Measurements from ENCODE around the gene NTM. TPM values are rescaled to one million over a fixed set of nuclear protein-coding genes. Genes with fewer than 3 reads are reported as not detected.

The NTM gene
- total and polyA plus RNA-seq, 2 donors: 3.8 to 27.8 TPM

DNA sequence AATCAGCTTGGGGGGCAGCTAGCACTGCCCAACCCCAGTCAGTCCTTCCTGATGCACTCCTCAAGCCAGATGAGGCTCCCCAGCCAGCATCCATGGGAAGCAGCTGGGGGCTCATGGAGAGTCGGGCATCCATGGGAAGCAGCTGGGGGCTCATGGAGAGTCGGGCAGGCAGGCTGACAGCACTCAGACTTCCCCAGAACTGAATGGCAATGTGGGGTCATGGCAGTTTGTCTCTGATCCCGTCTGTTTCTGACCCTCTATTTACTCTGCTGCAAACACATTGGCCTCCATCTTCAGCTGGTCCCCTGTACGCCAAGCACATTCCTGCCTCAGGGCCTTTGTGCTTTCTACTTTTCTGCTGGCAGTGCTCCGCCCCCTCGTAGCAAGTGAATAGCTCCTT, 314.8 kb downstream of the NTM start:
- Histone ChIP-seq H3K4me3 (ENCODE audit: low read depth, low read length) (no peak overlapping the region), H3K27ac (ENCODE audit: low read depth) (no peak overlapping the region), H3K4me1 (ENCODE audit: insufficient read depth) (no peaks in the 10 kb centered on the region), H3K36me3 (ENCODE audit: insufficient read depth) (no peaks in the 10 kb centered on the region)
- WGBS: 93% methylated on average over 6 of the region's 6 CpGs
- DNase-seq (ENCODE audit: extremely low spot score): no peak

DNA sequence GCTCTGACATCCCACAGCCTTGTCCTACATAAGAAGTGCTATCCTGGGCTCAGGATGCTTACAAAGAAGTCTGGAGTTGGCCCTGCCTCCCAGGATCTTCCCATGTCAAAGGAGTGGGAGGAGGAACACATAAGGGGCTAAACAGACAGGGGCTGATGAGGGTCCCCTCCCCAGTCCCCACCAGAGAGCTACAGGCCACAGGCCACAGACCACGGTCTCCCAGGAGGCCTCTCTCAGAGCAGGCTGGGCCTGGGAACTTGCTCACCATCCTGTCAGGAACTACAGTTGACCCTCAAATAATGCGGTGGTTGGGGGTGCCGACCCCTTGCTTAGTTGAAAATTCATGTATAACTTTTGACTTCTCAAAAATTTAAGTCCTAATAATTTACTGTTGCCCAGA, 315.5 kb downstream of the NTM start:
- 91% methylated on average over 3 of the region's 3 CpGs for WGBS
- no peak for DNase-seq (ENCODE audit: extremely low spot score)
- H3K4me1 ChIP-seq (ENCODE audit: insufficient read depth): no peaks in the 10 kb centered on the region

DNA sequence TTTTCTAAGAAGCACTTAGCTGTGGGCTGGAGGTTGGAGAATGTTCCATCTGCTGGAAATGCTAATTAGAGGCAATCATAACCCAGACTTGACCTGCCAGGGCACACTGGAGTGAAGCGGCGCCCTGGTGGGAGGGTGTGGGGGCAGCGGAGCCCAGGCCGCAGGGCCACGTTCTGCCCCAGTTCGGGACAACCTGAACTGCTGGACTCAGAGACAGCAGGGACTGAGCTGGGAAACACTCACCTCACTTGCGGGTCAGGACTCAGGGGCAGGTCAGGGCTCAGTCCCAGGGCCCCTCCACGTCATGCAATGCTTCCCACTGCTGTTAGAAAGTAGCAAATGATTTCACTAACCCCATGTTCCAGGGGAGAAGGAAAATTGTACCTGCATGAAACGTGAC, 316.4 kb downstream of the NTM start:
- DNase-seq (ENCODE audit: extremely low spot score): no peak
- Histone ChIP-seq H3K36me3 (ENCODE audit: insufficient read depth) (no peaks in the 10 kb centered on the region), H3K4me3 (ENCODE audit: low read depth, low read length) (no peak overlapping the region), H3K4me1 (ENCODE audit: insufficient read depth) (no peaks in the 10 kb centered on the region), H3K27ac (ENCODE audit: low read depth) (no peak overlapping the region)
- 94% methylated on average over 9 of the region's 9 CpGs for WGBS

More for the DNA sequence above, 315.5 kb downstream of the NTM start:
- no peak overlapping the region for H3K27ac ChIP-seq (ENCODE audit: low read depth)
- no peak overlapping the region for H3K4me3 ChIP-seq (ENCODE audit: low read depth, low read length)
- H3K36me3 ChIP-seq (ENCODE audit: insufficient read depth): no peaks in the 10 kb centered on the region

DNA sequence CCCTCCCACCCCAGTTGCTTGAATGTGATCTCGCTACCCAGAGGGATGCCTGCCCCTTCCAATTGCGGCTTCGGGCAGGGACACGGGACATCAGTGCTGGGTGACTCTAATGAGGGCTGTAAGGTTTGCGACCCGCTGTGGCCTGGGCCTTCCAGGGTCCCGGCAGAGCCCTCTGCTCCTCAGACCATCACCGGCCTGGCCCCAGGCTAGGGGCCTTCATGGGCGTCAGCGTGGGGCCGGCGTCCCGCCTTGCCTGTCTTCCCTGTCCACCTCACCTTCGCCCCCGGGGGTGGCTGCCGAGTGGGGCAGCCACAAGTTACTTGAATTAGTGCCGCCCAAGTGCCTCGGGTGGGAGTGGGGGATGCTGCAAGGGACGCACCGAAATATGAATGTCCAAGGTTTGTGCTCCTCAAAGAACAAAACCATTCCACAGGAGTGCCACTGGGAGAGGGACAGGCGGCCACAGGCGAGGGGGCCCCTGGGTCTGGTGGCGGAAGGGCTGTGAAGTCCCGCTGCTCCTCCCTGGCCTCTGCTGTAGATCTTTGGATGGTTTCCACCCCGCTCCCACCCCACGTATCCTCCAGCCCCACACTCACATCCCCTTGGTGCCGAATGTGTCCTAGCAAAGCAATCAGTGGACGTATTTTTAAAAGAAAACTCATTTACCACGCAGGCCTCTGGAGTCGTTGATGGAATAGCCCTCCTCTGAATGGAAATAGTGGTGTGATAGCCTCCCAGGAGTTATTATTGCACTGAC, 317.1 kb downstream of the NTM start:
- Histone ChIP-seq H3K27ac (ENCODE audit: low read depth) (no peak overlapping the region), H3K4me1 (ENCODE audit: insufficient read depth) (no peaks in the 10 kb centered on the region), H3K36me3 (ENCODE audit: insufficient read depth) (no peaks in the 10 kb centered on the region), H3K4me3 (ENCODE audit: low read depth, low read length) (no peak overlapping the region)
- 83% methylated on average over 30 of the region's 30 CpGs for WGBS
- no peak for DNase-seq (ENCODE audit: extremely low spot score)

DNA sequence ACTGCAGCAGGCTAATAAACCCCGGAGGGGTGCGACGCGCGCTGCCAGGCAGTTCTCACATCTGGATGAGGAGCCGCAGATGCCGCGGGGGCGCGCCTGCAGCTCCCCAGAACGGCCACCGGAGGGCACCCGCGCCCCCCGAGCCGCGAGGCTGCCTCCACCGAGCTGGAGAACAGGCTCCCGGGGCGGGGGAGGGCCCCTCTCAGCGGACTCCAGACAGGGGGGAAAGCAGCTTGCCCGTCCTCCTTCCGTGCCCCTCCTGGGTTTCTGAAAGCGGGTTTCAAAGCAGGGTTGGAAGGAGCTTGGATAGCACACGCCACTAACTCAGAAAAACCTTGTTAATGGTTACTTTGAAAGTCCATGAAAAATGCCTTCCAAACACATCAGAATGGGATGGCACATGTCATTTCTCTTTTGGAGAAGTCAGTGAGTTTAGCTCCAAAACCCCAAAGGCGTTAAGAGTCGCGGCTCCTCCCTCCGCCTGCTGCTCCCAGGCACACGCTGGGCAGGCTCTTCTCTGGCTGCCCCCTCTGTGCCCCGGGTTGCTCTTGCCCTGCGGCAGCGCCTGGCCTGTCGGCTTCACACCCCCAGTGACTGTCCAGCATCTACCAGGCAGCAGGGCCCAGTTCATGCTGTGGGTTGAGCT, 317.8 kb downstream of the NTM start:
- H3K36me3 ChIP-seq (ENCODE audit: insufficient read depth): no peaks in the 10 kb centered on the region
- WGBS: 17% methylated on average over 34 of the region's 34 CpGs
- no peaks in the 10 kb centered on the region for H3K4me1 ChIP-seq (ENCODE audit: insufficient read depth)
- no peak for DNase-seq (ENCODE audit: extremely low spot score)
- H3K27ac ChIP-seq (ENCODE audit: low read depth): no peak overlapping the region
- no peak overlapping the region for H3K4me3 ChIP-seq (ENCODE audit: low read depth, low read length)

DNA sequence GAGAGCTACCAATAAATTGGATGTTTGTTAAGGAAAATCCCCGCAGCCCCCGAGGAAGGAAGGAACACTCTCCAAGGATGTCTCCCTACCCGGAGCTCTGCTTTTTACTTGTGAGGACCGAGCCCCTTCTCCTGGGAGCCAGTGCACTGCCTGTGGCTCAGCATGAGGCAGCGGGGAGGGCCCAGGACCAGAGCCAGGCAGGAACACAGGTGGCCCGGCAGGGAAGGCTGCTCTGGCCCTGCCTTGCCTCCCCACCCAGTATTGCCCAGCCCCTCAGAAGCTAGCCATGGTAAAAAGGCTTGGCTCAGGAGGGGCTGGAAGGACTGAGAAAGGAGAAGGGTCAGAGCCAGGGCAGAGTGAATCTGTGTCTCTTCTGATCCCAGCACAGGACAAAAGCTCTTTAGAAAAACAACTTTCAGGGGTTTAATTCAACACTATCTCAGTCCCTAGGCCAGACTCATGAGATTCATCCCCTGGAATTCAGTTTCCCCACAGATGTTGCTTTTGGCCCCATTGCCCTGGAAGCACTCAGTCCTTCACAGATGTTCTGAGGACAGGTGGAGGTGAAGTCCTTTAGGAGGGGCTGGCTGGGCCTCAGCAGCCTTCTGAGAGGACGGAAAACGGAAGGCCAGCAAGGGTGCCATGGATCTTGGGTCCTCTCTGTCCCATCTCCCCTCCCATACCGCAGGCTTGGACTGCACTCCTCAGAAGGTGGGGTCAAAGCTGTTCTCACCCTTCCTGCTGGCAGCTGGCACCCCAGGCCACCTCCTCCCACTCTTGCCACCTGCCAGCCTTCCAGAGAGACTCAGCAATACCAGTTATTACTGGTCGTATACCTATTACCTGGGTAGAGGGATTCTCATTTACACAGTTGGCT, 318.9 kb downstream of the NTM start:
- Histone ChIP-seq H3K27ac (ENCODE audit: low read depth) (no peak overlapping the region), H3K36me3 (ENCODE audit: insufficient read depth) (no peaks in the 10 kb centered on the region), H3K4me1 (ENCODE audit: insufficient read depth) (no peaks in the 10 kb centered on the region), H3K4me3 (ENCODE audit: low read depth, low read length) (no peak overlapping the region)
- DNase-seq (ENCODE audit: extremely low spot score): no peak
- WGBS: 86% methylated on average over 10 of the region's 10 CpGs

DNA sequence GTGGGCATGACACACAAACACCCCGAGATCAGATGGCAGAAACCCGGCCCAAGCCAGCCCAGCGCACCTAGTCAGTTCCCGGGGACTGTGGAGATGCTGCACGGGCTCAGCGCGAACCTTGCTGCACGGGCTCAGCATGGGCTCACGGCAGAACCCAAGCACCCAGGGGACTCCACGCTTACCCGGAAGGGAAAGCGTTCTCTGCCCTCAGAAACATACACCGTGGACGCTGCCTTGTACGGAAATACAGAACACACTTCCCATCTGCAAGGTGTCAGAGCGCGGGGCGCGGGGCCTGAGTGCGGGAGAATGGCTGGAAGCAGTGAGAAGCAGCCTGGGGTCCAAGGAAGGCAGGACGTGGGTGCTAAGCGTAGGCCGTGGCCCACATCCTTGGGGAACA, 319.9 kb downstream of the NTM start:
- Histone ChIP-seq H3K4me3 (ENCODE audit: low read depth, low read length) (no peak overlapping the region), H3K36me3 (ENCODE audit: insufficient read depth) (no peaks in the 10 kb centered on the region), H3K4me1 (ENCODE audit: insufficient read depth) (no peaks in the 10 kb centered on the region), H3K27ac (ENCODE audit: low read depth) (no peak overlapping the region)
- no peak for DNase-seq (ENCODE audit: extremely low spot score)
- 96% methylated on average over 23 of the region's 23 CpGs for WGBS

DNA sequence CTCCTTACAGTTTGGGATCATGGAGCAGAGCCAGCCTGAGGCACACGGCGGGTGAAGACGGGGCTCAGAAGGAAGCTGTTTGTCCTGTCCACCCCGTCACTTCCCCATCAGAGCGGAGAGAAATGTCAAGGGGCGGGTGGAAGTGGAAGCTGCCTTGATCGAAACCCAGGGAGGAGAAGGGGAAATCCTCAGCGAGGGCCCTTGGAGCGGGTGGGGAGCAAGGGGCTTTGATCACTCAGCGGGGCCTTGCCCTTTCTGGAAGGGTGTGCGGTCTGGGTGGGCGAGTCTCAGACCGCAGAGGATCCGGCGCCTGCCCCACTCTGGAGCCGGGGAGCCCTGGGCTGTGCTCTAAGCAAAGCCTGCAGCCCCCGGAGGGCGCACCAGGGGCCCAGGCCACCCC, 320.4 kb downstream of the NTM start:
- Histone ChIP-seq H3K4me1 (ENCODE audit: insufficient read depth) (no peaks in the 10 kb centered on the region), H3K4me3 (ENCODE audit: low read depth, low read length) (no peak overlapping the region), H3K27ac (ENCODE audit: low read depth) (no peak overlapping the region), H3K36me3 (ENCODE audit: insufficient read depth) (no peaks in the 10 kb centered on the region)
- DNase-seq (ENCODE audit: extremely low spot score): no peak
- WGBS: 90% methylated on average over 18 of the region's 18 CpGs

DNA sequence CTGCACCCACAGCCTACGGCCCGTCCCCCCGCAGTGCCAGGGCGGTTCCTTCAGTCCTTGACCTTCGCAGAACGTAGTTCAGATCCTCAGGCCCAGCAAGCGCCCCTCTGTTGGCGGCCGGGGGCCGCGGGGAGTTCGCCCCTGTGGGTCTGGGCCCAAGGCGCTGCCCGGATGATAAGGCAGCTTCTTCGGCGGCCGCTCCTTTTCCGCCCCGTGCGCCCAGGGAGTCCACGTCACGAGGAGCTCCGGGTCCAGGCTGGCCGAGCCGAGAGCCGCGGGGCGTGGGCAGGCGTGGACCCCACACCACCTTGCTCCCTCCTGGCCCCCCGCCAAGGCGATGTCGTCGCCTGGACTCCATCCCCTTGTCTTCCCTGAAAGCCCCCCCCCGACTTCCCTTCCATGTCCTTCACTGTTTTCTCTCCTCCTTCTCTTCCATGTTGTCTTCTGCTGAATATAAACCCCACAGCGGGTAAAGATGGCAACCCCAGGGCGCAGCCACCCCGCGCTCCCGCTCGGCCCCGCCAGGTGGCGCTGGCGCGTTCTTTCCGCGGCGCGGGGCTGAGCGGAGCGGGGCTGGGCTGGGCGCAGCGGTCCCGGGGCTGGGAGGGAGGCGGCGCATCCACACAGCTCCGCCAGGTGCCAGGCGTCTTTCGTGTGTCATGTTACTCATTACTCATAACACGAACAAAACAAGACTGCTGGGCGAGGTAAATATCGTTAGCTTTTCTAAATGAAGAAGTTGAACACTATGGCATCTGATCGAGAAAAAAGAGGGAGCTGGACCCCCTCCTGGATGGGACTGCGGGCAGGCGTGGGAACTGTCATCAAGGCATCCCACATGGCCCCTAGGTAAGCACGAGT, 321.0 kb downstream of the NTM start:
- no peak overlapping the region for H3K27ac ChIP-seq (ENCODE audit: low read depth)
- no peaks in the 10 kb centered on the region for H3K4me1 ChIP-seq (ENCODE audit: insufficient read depth)
- WGBS: 46% methylated on average over 65 of the region's 65 CpGs
- no peaks in the 10 kb centered on the region for H3K36me3 ChIP-seq (ENCODE audit: insufficient read depth)
- DNase-seq (ENCODE audit: extremely low spot score): no peak
- H3K4me3 ChIP-seq (ENCODE audit: low read depth, low read length): no peak overlapping the region

DNA sequence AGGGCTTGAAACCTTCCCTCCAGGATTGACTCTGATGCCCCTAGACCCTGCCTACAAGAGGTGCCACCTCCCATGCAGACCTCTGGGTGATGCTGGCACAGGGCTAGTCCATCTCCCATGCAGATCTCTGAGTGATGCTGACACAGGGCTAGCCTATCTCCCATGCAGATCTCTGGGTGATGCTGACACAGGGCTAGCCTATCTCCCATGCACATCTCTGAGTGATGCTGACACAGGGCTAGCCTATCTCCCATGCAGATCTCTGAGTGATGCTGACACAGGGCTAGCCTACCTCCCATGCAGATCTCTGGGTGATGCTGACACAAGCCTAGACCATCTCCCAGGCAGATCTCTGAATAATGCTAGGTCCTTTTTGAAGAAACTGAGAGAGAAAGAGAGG, 321.7 kb downstream of the NTM start:
- H3K4me3 ChIP-seq (ENCODE audit: low read depth, low read length): no peak overlapping the region
- no peak overlapping the region for H3K27ac ChIP-seq (ENCODE audit: low read depth)
- no peaks in the 10 kb centered on the region for H3K4me1 ChIP-seq (ENCODE audit: insufficient read depth)
- no peak for DNase-seq (ENCODE audit: extremely low spot score)
- no peaks in the 10 kb centered on the region for H3K36me3 ChIP-seq (ENCODE audit: insufficient read depth)

DNA sequence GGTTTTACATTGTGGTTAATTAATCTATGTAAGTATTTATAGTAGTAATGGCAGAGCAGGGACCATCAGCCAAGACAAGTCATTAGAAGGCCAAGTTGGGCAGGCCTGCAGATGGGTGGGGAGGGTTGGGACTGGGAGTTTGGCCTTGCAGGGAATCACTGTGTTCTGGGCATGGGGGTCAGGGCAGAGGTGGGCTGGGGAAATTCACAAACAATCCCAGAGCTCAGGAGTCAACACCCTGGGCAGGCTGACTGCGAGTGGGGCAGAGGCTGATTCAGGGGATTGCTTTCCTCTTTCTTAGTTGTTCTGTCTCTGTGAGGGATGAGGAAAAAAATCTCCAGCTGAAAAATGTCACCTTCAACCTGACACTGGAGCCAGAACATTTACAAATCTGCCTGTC, 322.5 kb downstream of the NTM start:
- Histone ChIP-seq H3K4me1 (ENCODE audit: insufficient read depth) (no peaks in the 10 kb centered on the region), H3K27ac (ENCODE audit: low read depth) (no peak overlapping the region), H3K36me3 (ENCODE audit: insufficient read depth) (no peaks in the 10 kb centered on the region), H3K4me3 (ENCODE audit: low read depth, low read length) (no peak overlapping the region)
- 59% methylated on average over 1 of the region's 1 CpG for WGBS
- no peak for DNase-seq (ENCODE audit: extremely low spot score)

DNA sequence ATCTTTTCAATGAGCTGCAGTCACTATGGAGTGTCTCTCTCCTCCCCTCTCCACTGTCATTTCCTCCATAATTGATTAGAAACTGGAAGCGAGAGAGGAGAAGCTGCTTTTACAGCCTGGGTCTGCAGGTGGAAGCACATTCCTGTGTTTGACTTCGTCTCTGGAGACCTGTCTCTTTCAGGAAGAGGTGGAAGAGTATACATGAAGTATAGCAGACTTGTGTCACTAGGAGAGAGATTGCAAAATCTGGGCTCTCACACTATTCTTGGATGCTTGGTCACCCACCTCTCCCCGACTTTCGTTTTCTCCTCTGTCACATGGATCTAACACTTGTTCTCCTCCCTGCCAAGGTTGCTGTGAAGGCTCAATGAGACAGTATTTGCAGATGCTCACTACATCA, 323.3 kb downstream of the NTM start:
- WGBS: 84% methylated on average over 4 of the region's 4 CpGs

More for the DNA sequence above, 323.3 kb downstream of the NTM start:
- no peaks in the 10 kb centered on the region for H3K4me1 ChIP-seq (ENCODE audit: insufficient read depth)
- no peak overlapping the region for H3K27ac ChIP-seq (ENCODE audit: low read depth)
- DNase-seq (ENCODE audit: extremely low spot score): no peak
- H3K36me3 ChIP-seq (ENCODE audit: insufficient read depth): no peaks in the 10 kb centered on the region
- no peak overlapping the region for H3K4me3 ChIP-seq (ENCODE audit: low read depth, low read length)
